Panc1 (cell line): ENCODE measurements around the gene IDUA. TPM values are rescaled to one million over a fixed set of nuclear protein-coding genes. Genes with fewer than 3 reads are reported as not detected.
A peak's percentile ranks its signal among the peaks of the same experiment; 100 is the strongest.
"Not testable (repeated sequence)": the region's sequence is repeated elsewhere in the genome, so short reads cannot be mapped to it uniquely, and the experiment has no call there.

Experiments used
- ATAC-seq: fragments of 200-7000 bp; cut with Tn5 transposase; 2 replicates; pipeline ENCODE4 v1.9.1; 2020; ENCODE audit warnings: mild to moderate bottlenecking, moderate library complexity
- BruUV-seq: library from RNA; stranded (reverse); fragments of 400-500 nt; replicated peaks from 2 replicates; lab custom pipeline; 2021; lab: Mats Ljungman, UMichigan
- CTCF ChIA-PET: fragments of 300-600 bp; sonication (Branson Sonifier 250); formaldehyde crosslinking; loops from one replicate; lab custom pipeline; 2022; ENCODE audit warnings: antibody characterized with exemption; lab: Charles Lee
- POLR2A ChIA-PET: fragments of 300-600 bp; sonication (Branson Sonifier 250); formaldehyde crosslinking; loops from one replicate; lab custom pipeline; 2022; ENCODE audit warnings: antibody characterized with exemption; lab: Charles Lee
- DNase-seq: peaks from one replicate; pipeline ENCODE4 v3.0.0-alpha.2; 2010; ENCODE audit warnings: low read depth, low spot score
- H3K27ac ChIP-seq: 2 replicates; pipeline ENCODE4 v1.5.1; 2011; ENCODE audit warnings: mild to moderate bottlenecking, low read length, inconsistent platforms
- H3K27me3 ChIP-seq: fragments of 200-500 bp; sonication (Bioruptor generic); 2 replicates; pipeline ENCODE4 v1.6.0; 2014; ENCODE audit warnings: low read length, inconsistent platforms; ENCODE audit not compliant: control insufficient read depth, insufficient read depth
- H3K36me3 ChIP-seq: fragments of 200-500 bp; sonication (Bioruptor generic); 2 replicates; pipeline ENCODE4 v1.5.1; 2014; ENCODE audit warnings: inconsistent platforms, mild to moderate bottlenecking, low read length, moderate library complexity; ENCODE audit not compliant: control insufficient read depth, insufficient read depth
- H3K4me1 ChIP-seq: 2 replicates; pipeline ENCODE4 v1.5.1; 2011; ENCODE audit warnings: inconsistent platforms, mild to moderate bottlenecking, low read length, moderate library complexity; ENCODE audit not compliant: control insufficient read depth, insufficient read depth
- H3K4me3 ChIP-seq, 2 experiments: 2 replicates each; pipeline ENCODE4 v1.5.1; 2011 to 2012; ENCODE audit warnings: low read depth in 2 of 2, low read length in 2 of 2, mild to moderate bottlenecking in 2 of 2, inconsistent platforms in 1 of 2, moderate library complexity in 1 of 2
- H3K9me3 ChIP-seq: fragments of 200-500 bp; sonication (Bioruptor generic); 2 replicates; pipeline ENCODE4 v1.5.1; 2014; ENCODE audit warnings: low read depth, mild to moderate bottlenecking, inconsistent platforms, low read length, moderate library complexity; ENCODE audit not compliant: control insufficient read depth, insufficient read depth
- POLR2AphosphoS5 ChIP-seq: IDR thresholded peaks from 2 replicates; pipeline ENCODE4 v1.6.1; 2012; ENCODE audit warnings: mild to moderate bottlenecking, low read depth, low read length, moderate library complexity
- REST ChIP-seq, 2 experiments: IDR thresholded peaks; 2 replicates each; pipeline ENCODE4 v1.6.1; 2011 to 2012; ENCODE audit warnings: low read depth in 2 of 2, control low read depth in 1 of 2, low read length in 1 of 2, mild to moderate bottlenecking in 1 of 2, moderate library complexity in 1 of 2; ENCODE audit not compliant: insufficient read depth in 1 of 2
- SIN3A ChIP-seq: IDR thresholded peaks from 2 replicates; pipeline ENCODE4 v1.6.1; 2012; ENCODE audit warnings: low read depth, mild to moderate bottlenecking, low read length, moderate library complexity, borderline replicate concordance; ENCODE audit not compliant: insufficient read depth
- TCF7L2 ChIP-seq: IDR thresholded peaks from 2 replicates; pipeline ENCODE4 v1.6.1; 2011; ENCODE audit warnings: mild to moderate bottlenecking, low read depth, low read length, inconsistent platforms
- in situ Hi-C: cut with HindIII; loops from 2 replicates; pipeline ENCODE4 v1.10.0; 2016; ENCODE audit warnings: low sequenced_read_pairs, low pct_unique_long_range_greater_than_20kb
- intact Hi-C: fragments of 100-400 bp; cut with micrococcal nuclease; formaldehyde crosslinking; loops from one replicate; pipeline ENCODE4 v1.10.0; 2022; ENCODE audit not compliant: unreplicated experiment
- total RNA-seq: library from RNA; stranded (reverse); gene quantifications from one replicate; pipeline ENCODE4 v1.2.1, GENCODE V29; 2021; ENCODE audit not compliant: unreplicated experiment
- TF ChIP-seq, protein P1 (sequence below): fragments of 450-650 bp; IDR thresholded peaks from 2 replicates; pipeline ENCODE4 v1.5.1; 2017; ENCODE audit warnings: mild to moderate bottlenecking

Gene IDUA
- total RNA-seq, 1 experiment from 2014 or later: 30.6 TPM

GRCh38 chr4:1045595-1046201, 58.9 kb downstream of the IDUA start:
- POLR2A ChIA-PET: no interaction called here
- ATAC-seq (peak; percentile 33), DNase-seq (no peak)
- Histone ChIP-seq H3K9me3 (no peaks in the 10 kb centered on the region), H3K4me1 (peaks cover 46% of the 10 kb centered on the region), H3K4me3 (peak overlapping the region; percentile 20 to 30; a peak in 3 of 4 replicates), H3K27ac (peak overlapping the region; percentile 92), H3K36me3 (no peaks in the 10 kb centered on the region), H3K27me3 (no peaks in the 10 kb centered on the region)
- intact Hi-C loops: no loop called here
- TF ChIP-seq POLR2AphosphoS5 (no peak), REST (IDR thresholded peaks at IDR 0.05; ENCODE audit: insufficient read depth in 1 of 2, low read depth in 2 of 2, low read length in 1 of 2) (no peak), SIN3A (no peak), TCF7L2 (no peak)
- TF ChIP-seq, protein P1, sequence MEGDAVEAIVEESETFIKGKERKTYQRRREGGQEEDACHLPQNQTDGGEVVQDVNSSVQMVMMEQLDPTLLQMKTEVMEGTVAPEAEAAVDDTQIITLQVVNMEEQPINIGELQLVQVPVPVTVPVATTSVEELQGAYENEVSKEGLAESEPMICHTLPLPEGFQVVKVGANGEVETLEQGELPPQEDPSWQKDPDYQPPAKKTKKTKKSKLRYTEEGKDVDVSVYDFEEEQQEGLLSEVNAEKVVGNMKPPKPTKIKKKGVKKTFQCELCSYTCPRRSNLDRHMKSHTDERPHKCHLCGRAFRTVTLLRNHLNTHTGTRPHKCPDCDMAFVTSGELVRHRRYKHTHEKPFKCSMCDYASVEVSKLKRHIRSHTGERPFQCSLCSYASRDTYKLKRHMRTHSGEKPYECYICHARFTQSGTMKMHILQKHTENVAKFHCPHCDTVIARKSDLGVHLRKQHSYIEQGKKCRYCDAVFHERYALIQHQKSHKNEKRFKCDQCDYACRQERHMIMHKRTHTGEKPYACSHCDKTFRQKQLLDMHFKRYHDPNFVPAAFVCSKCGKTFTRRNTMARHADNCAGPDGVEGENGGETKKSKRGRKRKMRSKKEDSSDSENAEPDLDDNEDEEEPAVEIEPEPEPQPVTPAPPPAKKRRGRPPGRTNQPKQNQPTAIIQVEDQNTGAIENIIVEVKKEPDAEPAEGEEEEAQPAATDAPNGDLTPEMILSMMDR: no peak
- CTCF ChIA-PET: no interaction called here
- no TSS peak for BruUV-seq
- in situ Hi-C loops: no loop called here

- H3K9me3 ChIP-seq, H3K36me3 ChIP-seq, in situ Hi-C loops, CTCF ChIA-PET, intact Hi-C loops, ATAC-seq, H3K27me3 ChIP-seq, POLR2A ChIA-PET, BruUV-seq, DNase-seq: not testable (repeated sequence)
- H3K27ac ChIP-seq: peak overlapping the region; percentile 18; the same call in 1 of the 2 replicates
- H3K4me1 ChIP-seq: peaks cover 38% of the 10 kb centered on the region
- H3K4me3 ChIP-seq: peak overlapping the region; percentile 11 to 31; a peak in 3 of 4 replicates
Measured at GRCh38 chr4:1046581-1047011, 59.8 kb downstream of the IDUA start.
